22Rv1 (cell line): ENCODE data around the gene FIZ1.

Experiments used
- ZFX ChIP-seq: fragments of 450-650 bp; IDR thresholded peaks from 2 replicates; pipeline ENCODE4 v1.6.1; 2017; ENCODE audit warnings: antibody characterized with exemption, borderline replicate concordance
- TF ChIP-seq, protein P1 (sequence below): fragments of 450-650 bp; IDR thresholded peaks from 2 replicates; pipeline ENCODE4 v1.5.1; 2017; ENCODE audit warnings: mild to moderate bottlenecking

DNA sequence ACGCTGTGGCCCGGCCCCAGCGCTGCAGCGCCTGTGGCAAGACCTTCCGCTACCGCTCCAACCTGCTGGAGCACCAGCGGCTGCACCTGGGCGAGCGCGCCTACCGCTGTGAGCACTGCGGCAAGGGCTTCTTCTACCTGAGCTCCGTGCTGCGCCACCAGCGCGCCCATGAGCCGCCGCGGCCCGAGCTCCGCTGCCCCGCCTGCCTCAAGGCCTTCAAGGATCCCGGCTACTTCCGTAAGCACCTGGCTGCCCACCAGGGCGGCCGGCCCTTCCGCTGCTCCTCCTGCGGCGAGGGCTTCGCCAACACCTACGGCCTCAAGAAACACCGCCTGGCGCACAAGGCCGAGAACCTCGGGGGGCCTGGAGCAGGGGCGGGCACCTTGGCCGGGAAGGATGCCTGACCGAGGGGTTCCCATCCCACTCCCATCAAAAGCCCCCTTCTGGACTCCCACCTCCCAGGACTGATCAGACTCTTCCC is 17.1 kb upstream of the FIZ1 start:
- TF ChIP-seq, protein P1, sequence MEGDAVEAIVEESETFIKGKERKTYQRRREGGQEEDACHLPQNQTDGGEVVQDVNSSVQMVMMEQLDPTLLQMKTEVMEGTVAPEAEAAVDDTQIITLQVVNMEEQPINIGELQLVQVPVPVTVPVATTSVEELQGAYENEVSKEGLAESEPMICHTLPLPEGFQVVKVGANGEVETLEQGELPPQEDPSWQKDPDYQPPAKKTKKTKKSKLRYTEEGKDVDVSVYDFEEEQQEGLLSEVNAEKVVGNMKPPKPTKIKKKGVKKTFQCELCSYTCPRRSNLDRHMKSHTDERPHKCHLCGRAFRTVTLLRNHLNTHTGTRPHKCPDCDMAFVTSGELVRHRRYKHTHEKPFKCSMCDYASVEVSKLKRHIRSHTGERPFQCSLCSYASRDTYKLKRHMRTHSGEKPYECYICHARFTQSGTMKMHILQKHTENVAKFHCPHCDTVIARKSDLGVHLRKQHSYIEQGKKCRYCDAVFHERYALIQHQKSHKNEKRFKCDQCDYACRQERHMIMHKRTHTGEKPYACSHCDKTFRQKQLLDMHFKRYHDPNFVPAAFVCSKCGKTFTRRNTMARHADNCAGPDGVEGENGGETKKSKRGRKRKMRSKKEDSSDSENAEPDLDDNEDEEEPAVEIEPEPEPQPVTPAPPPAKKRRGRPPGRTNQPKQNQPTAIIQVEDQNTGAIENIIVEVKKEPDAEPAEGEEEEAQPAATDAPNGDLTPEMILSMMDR, result no peak
- no peak for TF ChIP-seq ZFX
